ENCODE results near the gene SLC25A1.

GRCh38 chr22:19224985-19225384, 46.4 kb upstream of the SLC25A1 start:
- TF ChIP-seq POLR2A (IDR thresholded peaks at IDR 0.05; ENCODE audit: low read depth, low read length) (no peak), CTCF (conservative IDR thresholded peaks at IDR 0.05; ENCODE audit: low read depth, low read length) (no peak), USF2 (IDR thresholded peaks at IDR 0.05; ENCODE audit: low read depth, low read length) (no peak), BHLHE40 (IDR thresholded peaks at IDR 0.05; ENCODE audit: low read depth, low read length) (no peak), MXI1 (IDR thresholded peaks at IDR 0.05; ENCODE audit: borderline replicate concordance, low read depth, low read length) (no peak), SMC3 (IDR thresholded peaks at IDR 0.05; ENCODE audit: low read depth, low read length) (no peak), FOS (IDR thresholded peaks at IDR 0.05; ENCODE audit: low read depth, low read length) (no peak), RCOR1 (IDR thresholded peaks at IDR 0.05; ENCODE audit: insufficient replicate concordance, low read length) (no peak), ELK1 (IDR thresholded peaks at IDR 0.05; ENCODE audit: borderline replicate concordance, low read depth, low read length) (no peak), RFX5 (IDR thresholded peaks at IDR 0.05; ENCODE audit: low read depth, low read length) (no peak), RAD21 (IDR thresholded peaks at IDR 0.05; ENCODE audit: low read length) (no peak), CEBPB (IDR thresholded peaks at IDR 0.05; ENCODE audit: low read depth, low read length) (no peak), MAZ (IDR thresholded peaks at IDR 0.05; ENCODE audit: borderline replicate concordance, low read depth, low read length) (no peak), CHD1 (IDR thresholded peaks at IDR 0.05; ENCODE audit: low read depth, low read length) (no peak)
